HL-60 (cell line): ENCODE data around the gene SSTR1.

ENCODE experiments used
- DNase-seq, 2 experiments: peaks; one replicate each; pipeline ENCODE4 v3.0.0-alpha.2; 2010 to 2020; ENCODE audit warnings: low read depth in 1 of 2, low spot score in 1 of 2
- H3K27ac ChIP-seq: fragments of 250-450 bp; sonication (Bioruptor Pico); replicated peaks from 2 replicates; pipeline ENCODE4 v1.5.1; 2020; ENCODE audit warnings: mild to moderate bottlenecking, moderate library complexity
- H3K27me3 ChIP-seq: fragments of 250-450 bp; sonication (Bioruptor Pico); 2 replicates; pipeline ENCODE4 v1.5.1; 2021; ENCODE audit warnings: mild to moderate bottlenecking, moderate library complexity; ENCODE audit not compliant: insufficient read depth, poor library complexity, severe bottlenecking
- H3K4me3 ChIP-seq: replicated peaks from 2 replicates; pipeline ENCODE4 v1.5.1; 2011; ENCODE audit warnings: mild to moderate bottlenecking, control low read depth, low read length; ENCODE audit not compliant: insufficient read depth
- GABPA ChIP-seq: IDR thresholded peaks from 2 replicates; pipeline ENCODE4 v1.6.1; 2012; ENCODE audit warnings: low read depth
- POLR2AphosphoS5 ChIP-seq: IDR thresholded peaks from 2 replicates; pipeline ENCODE4 v1.6.1; 2012; ENCODE audit warnings: low read depth
- SPI1 ChIP-seq: IDR thresholded peaks from 2 replicates; pipeline ENCODE4 v1.6.1; 2012; ENCODE audit warnings: low read depth, mild to moderate bottlenecking, borderline replicate concordance
- TF ChIP-seq, protein P1 (sequence below): IDR thresholded peaks from one replicate; pipeline ENCODE4 v1.5.1; 2011; ENCODE audit warnings: low read length, control low read depth, inconsistent platforms; ENCODE audit not compliant: insufficient read depth
- TF ChIP-seq, protein P2 (sequence below): IDR thresholded peaks from 2 replicates; pipeline ENCODE4 v1.6.1; 2012; ENCODE audit warnings: low read depth; ENCODE audit not compliant: insufficient replicate concordance

SSTR1 gene

DNA sequence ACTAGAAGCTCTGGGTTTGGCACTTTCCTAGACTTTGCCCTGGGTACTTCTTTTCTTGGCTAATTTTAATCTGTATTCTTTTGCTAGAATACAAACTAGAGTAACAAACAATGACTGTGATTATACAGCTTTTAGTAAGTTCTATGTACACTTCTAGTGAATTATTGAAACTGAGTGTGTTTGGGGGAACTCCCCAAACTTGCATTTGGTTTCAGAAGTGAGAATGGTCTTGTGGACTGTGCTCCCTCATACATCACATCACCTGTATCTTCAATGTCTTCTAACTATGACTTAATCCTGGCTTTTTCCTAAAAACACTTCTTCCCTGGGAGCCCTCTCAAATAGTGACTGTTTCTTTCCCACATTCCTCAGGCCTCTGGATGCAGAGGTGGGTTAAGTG lies 23.6 kb upstream of the SSTR1 start:
- TF ChIP-seq POLR2AphosphoS5: no peak
- no peak for DNase-seq
- no peaks in the 10 kb centered on the region for H3K27me3 ChIP-seq
- H3K27ac ChIP-seq: no peak overlapping the region
- no peak overlapping the region for H3K4me3 ChIP-seq

DNA sequence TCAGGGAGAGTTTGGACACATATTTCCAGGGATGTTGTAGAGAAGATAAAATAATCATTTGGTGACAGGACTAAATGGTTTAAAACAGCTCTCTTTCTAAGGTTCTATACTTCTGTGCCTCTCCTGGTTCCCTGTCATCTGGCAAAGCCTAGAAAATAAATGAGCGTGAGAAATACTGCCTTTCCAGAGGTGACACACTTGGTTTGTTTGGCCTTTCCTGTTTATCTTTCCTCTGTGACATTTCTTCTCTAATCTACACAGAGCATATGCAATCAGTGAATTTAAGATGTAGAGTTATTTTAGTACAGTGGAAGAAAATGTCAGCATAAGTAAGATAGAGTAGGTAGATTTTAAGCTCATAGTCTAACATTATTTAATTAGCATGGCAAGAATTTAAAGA lies 22.0 kb upstream of the SSTR1 start:
- Histone ChIP-seq H3K4me3 (no peak overlapping the region), H3K27ac (no peak overlapping the region), H3K27me3 (no peaks in the 10 kb centered on the region)
- TF ChIP-seq SPI1 (no peak), POLR2AphosphoS5 (no peak), GABPA (no peak)
- TF ChIP-seq, protein P1, sequence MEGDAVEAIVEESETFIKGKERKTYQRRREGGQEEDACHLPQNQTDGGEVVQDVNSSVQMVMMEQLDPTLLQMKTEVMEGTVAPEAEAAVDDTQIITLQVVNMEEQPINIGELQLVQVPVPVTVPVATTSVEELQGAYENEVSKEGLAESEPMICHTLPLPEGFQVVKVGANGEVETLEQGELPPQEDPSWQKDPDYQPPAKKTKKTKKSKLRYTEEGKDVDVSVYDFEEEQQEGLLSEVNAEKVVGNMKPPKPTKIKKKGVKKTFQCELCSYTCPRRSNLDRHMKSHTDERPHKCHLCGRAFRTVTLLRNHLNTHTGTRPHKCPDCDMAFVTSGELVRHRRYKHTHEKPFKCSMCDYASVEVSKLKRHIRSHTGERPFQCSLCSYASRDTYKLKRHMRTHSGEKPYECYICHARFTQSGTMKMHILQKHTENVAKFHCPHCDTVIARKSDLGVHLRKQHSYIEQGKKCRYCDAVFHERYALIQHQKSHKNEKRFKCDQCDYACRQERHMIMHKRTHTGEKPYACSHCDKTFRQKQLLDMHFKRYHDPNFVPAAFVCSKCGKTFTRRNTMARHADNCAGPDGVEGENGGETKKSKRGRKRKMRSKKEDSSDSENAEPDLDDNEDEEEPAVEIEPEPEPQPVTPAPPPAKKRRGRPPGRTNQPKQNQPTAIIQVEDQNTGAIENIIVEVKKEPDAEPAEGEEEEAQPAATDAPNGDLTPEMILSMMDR: no peak
- TF ChIP-seq, protein P2, sequence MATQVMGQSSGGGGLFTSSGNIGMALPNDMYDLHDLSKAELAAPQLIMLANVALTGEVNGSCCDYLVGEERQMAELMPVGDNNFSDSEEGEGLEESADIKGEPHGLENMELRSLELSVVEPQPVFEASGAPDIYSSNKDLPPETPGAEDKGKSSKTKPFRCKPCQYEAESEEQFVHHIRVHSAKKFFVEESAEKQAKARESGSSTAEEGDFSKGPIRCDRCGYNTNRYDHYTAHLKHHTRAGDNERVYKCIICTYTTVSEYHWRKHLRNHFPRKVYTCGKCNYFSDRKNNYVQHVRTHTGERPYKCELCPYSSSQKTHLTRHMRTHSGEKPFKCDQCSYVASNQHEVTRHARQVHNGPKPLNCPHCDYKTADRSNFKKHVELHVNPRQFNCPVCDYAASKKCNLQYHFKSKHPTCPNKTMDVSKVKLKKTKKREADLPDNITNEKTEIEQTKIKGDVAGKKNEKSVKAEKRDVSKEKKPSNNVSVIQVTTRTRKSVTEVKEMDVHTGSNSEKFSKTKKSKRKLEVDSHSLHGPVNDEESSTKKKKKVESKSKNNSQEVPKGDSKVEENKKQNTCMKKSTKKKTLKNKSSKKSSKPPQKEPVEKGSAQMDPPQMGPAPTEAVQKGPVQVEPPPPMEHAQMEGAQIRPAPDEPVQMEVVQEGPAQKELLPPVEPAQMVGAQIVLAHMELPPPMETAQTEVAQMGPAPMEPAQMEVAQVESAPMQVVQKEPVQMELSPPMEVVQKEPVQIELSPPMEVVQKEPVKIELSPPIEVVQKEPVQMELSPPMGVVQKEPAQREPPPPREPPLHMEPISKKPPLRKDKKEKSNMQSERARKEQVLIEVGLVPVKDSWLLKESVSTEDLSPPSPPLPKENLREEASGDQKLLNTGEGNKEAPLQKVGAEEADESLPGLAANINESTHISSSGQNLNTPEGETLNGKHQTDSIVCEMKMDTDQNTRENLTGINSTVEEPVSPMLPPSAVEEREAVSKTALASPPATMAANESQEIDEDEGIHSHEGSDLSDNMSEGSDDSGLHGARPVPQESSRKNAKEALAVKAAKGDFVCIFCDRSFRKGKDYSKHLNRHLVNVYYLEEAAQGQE: no peak
- no peak for DNase-seq

DNA sequence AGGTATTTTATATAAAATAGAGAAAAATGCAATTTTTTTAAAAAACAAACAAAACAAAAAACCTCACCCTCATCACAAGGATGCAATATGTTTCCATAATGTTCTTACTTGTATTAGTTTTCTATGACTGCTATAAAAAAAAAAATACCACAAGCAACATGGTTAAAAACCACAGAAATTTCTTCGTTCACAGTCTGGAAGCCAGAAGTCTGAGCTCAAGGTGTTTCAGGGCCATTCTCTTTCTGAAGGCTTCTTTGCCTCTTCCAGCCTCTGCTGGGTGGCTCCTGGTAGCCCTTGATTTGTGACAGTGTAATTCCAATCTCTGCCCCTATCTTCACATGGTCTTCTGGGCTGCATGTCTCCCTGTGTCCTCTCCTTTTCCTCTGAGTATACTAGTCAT lies 21.5 kb upstream of the SSTR1 start:
- no peaks in the 10 kb centered on the region for H3K27me3 ChIP-seq
- DNase-seq: no peak
- H3K4me3 ChIP-seq: no peak overlapping the region
- TF ChIP-seq SPI1: no peak
- TF ChIP-seq, protein P1: no peak
- no peak for TF ChIP-seq GABPA
- no peak for TF ChIP-seq POLR2AphosphoS5
- TF ChIP-seq, protein P2: no peak
- no peak overlapping the region for H3K27ac ChIP-seq

DNA sequence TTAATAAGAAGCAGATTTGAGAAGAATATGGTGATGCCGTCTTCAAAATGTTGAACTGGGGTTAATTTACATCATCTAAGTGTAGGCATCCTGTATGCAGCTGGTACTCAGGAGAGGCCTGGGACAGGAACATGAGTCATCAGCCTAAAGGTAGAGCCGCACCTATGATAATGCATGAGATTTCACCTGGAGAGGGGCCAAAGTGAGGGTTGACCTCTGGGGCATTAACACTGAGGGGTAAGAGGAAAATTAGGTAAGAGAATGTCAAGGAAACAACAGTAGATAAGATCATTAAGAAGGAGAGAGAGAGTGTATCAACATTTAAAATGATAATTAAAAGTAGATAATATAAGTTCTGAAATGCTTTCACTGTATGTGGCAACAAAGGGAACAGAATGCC lies 20.2 kb upstream of the SSTR1 start:
- H3K27ac ChIP-seq: no peak overlapping the region
- TF ChIP-seq, protein P1: no peak
- TF ChIP-seq, protein P2: no peak
- TF ChIP-seq GABPA (no peak), SPI1 (no peak), POLR2AphosphoS5 (no peak)
- no peak for DNase-seq
- no peaks in the 10 kb centered on the region for H3K27me3 ChIP-seq
- no peak overlapping the region for H3K4me3 ChIP-seq
